Activated CD8-positive, alpha-beta memory T cell treated with anti-CD3 and anti-CD28 coated beads for 1 hour (primary cell): ENCODE measurements around the gene PMEL.
"Not testable (repeated sequence)": the region's sequence is repeated elsewhere in the genome, so short reads cannot be mapped to it uniquely, and the experiment has no call there.

Experiments
- DNase-seq, 2 donors: peaks; one replicate each; pipeline ENCODE4 v3.0.0-alpha.2; 2020; ENCODE audit warnings: low read depth in 1 of 2; ENCODE audit errors: extremely low read depth in 1 of 2

PMEL gene

DNA sequence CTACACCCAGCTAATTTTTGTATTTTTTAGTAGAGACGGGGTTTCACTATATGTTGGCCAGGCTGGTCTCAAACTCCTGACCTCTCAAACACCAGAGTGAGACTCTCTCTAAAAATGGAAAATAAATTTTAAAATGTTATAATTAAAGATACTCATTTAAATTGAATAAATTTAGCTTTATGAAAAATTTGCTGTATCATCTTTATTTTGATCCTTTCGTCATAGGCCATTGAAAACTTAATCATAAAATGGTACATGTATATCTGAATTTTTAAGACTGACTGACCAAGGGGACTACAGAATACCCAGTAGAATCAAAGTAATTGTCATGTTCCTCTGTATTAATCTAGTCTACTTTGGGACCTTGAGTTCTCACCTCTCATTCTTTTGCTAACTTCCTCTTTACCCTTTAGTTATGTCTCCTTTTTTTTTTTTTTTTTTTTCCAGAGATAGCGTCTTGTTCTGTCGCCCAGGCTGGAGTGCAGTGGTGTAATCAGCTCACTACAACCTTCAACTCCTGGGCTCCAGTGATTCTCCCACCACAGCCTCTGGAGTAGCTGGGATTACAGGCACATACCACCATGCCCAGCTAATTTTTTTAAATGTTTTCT lies 17.5 kb upstream of the PMEL start:
- DNase-seq = no peak

DNA sequence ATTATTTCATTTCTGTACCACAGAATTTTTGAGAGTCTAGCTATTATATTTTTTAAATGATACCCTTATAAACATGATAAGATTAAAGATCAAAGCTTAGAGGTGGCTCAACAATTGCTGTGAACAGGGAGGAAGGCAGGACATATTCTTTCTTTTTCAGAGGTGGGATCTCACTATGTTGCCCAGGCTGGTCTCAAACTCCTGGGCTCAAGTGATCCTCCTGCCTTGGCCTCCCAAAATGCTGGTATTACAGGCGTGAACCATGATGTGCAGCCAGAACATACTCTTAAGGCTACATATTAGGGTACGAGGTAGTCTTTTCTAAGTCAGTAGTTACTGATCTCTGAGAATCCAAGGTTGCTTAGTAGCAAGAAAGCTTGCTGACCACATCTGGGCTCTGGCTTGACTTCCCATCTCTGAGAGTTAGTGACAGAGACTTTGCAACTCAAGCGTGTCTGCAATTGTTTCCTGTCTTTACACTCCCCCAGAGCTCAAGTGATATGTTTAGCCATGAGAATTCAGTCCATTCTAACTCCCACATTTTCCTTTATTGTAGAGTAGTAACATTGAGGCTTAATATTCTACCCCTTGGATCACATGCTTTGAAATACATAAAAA lies 16.6 kb upstream of the PMEL start:
- no peak for DNase-seq

DNA sequence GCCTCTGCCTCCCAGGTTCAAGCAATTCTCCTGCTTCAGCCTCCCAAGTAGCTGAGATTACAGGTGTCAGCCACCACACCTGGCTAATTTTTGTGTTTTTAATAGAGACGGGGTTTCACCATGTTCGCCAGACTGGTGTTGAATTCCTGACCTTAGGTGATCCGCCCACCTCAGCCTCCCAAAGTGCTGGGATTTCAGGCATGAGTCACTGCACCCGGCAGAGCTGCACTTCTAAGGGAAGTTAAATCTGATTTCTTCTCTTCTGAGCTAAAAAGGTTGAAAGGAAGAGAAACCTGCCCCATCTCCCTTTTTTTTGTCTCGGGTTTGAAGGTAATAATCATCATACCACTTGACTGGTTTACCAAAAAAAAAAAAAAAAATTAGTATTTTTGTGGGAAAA lies 16.0 kb upstream of the PMEL start:
- not testable (repeated sequence) for DNase-seq

DNA sequence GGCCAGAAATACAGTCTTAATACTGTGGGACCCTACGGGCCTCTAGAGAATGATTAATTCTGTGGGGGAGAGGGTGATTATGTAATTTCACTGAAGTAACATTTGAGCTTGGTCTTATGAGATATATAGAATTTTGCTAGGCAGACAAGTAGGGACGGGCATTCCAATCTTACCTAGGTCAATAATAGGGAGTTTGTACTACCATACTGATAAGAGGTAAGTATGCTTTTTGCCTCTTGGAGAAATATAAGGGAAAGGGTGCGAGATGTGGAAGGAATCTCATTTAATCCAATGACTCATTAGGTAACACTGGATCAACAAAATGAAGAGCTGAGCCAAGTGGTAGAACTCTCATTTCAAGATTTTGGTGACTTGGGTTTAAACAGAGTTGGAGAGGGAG lies 13.2 kb upstream of the PMEL start:
- DNase-seq = no peak

DNA sequence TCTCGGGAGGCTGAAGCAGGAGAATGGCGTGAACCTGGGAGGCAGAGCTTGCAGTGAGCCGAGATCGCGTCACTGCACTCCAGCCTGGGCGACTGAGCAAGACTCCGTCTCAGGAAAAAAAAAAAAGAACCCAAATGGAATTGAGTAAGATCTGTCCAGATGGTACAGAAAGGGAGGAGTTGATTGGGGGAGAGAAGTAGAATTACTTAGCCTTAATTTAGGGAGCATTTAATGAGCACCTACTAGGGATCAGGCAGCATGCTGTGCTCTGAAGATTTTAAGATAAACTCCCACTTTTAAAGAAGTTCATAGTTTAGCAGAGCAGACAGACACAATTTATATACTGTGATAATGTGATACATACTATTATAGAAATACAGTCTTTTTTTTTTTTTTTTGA lies 12.6 kb upstream of the PMEL start:
- no peak for DNase-seq

DNA sequence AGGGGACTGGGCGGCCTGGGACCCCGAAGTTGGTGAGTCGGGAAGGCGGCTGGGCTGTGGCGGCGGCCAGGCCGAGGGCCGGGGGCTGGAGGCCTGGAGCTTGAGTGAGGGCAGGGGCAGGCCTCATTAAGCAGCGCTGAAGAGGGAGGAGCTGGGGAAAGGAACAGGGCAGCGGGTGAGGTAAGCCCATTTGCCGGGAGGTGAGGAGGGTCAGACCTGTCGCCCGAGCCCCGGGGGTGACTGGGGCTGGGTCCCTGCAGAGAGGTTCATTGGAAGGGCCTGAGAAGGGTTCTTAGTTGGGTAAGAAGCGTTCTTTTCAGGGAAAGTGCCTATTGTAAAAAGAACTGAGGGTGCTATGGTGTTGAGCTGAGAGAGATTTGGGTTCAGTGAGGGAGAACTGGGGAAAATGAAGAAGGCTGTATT lies 8.5 kb upstream of the PMEL start:
- DNase-seq = peak in 1 of 2 donors; percentile 23

DNA sequence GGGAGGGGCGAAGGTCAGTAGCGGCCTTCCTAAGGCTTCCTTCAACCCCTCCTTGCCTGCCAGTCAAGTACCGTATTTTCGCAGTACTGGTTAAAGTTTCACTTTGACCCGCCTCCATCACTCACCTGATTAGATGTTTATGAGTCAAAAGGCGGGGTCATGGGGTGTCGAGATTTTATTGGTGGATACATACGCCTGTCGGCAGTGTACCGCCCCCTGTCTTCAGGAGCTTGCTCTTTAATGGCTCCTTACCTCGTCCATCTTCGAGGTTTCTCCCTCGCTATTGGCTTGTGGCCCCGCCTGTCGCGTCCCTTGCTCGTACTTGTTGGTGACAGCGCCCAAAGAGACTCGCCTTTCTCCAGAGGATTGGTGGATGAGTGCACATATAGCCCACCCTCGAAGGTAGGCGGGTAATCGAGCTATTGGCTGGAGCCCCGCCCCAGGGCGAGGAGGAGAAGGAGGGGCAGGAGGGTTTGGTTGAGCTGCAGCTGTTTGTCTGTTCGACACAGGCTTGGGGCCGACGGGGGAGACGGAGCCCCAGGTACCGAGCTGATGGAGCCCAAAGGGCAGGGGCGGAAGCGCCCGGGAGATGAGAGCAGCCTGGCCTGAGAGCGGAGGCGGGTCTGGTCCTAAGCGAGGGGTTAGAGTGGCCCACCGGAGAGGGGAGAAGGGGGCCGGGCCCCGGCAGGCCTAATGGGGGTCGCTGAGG lies 7.9 kb upstream of the PMEL start, which contains the start of gene RAB5B:
RAB5B (plus strand) TSS at position 480 of the 709 bp plus-strand sequence. CDS start 12,883 bp downstream, outside the sequence.
- DNase-seq = peak; percentile 92 to 97

DNA sequence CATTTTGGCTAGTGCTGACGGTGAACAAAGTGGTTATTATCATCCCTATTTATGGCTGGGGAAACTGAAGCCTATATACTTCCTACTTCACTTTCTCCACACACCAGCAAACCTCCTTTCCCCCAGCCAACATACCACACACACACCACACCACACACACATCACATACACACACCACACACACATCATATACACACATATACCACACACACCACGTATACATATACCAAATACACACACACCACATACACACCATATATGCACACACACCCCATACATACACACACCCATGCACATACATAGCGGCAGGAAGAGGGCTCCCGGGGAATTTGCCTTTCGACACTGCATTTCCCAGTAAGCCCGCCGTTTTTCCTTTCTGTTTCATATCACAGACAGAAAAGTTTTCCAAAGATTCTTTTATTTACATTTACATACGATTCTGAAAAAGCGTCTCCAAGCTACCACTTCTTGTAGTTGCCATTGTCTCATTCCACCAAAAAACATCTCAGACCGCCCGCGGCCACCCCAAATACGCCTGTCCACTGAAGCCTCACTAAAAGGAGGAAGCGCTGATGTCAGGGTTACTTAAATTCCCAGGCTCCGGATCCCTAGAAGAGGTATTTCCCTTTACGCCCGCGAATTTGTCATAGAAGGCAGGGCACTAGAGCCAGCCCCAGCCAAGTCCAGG lies 7.2 kb upstream of the PMEL start:
- no peak for DNase-seq

DNA sequence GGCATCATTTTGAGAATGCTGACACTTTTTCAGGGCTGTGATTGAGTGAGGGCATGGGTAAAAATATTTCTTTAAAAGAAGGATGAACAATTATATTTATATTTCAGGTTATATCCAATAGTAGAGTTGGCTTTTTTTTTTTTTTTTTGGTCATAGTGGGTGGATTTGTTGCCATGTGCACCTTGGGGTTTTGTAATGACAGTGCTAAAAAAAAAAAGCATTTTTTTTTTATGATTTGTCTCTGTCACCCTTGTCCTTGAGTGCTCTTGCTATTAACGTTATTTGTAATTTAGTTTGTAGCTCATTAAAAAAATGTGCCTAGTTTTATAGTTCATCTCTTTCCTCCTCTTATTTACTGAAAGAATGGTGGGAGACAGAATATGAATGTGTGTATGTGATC lies 6.6 kb upstream of the PMEL start:
- no peak for DNase-seq

DNA sequence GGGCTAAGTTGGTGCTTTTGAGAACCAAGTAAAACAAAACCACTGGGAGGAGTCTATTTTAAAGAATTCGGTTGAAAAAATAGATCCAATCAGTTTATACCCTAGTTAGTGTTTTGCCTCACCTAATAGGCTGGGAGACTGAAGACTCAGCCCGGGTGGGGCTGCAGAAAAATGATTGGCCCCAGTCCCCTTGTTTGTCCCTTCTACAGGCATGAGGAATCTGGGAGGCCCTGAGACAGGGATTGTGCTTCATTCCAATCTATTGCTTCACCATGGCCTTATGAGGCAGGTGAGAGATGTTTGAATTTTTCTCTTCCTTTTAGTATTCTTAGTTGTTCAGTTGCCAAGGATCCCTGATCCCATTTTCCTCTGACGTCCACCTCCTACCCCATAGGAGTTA lies 6.2 kb upstream of the PMEL start:
- DNase-seq = no peak

DNA sequence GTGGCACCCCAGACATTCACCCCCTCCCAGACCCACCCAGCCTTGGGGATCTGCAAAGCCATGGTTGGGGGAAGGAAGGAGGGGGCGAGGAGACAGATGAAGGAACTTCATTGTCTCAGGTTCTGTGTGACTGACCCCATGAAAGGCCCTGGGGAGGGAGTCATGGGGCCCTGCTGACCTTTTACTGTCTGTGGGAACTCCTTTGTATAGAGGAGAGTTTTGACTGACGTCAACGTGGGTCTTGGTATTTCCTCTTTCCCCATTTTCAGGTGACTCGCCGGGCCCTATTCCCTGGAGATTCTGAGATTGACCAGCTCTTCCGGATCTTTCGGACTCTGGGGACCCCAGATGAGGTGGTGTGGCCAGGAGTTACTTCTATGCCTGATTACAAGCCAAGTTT lies 4.9 kb upstream of the PMEL start:
- DNase-seq = no peak

DNA sequence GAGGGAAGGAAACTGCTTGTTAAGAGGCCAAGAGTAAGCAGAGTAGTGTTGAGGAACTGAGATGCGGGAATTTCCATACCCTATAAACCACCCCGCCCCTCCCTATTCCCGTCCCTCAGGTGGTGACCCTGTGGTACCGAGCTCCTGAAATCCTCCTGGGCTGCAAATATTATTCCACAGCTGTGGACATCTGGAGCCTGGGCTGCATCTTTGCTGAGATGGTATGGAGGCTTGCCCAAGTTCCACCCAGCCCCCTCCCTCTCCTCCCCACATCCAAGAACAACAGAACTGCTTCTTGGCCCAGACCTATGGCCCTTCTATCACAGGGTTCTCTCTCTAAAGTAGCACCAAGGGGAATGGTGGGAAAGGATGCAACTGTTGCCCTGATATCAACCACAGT lies 3.5 kb upstream of the PMEL start:
- no peak for DNase-seq

DNA sequence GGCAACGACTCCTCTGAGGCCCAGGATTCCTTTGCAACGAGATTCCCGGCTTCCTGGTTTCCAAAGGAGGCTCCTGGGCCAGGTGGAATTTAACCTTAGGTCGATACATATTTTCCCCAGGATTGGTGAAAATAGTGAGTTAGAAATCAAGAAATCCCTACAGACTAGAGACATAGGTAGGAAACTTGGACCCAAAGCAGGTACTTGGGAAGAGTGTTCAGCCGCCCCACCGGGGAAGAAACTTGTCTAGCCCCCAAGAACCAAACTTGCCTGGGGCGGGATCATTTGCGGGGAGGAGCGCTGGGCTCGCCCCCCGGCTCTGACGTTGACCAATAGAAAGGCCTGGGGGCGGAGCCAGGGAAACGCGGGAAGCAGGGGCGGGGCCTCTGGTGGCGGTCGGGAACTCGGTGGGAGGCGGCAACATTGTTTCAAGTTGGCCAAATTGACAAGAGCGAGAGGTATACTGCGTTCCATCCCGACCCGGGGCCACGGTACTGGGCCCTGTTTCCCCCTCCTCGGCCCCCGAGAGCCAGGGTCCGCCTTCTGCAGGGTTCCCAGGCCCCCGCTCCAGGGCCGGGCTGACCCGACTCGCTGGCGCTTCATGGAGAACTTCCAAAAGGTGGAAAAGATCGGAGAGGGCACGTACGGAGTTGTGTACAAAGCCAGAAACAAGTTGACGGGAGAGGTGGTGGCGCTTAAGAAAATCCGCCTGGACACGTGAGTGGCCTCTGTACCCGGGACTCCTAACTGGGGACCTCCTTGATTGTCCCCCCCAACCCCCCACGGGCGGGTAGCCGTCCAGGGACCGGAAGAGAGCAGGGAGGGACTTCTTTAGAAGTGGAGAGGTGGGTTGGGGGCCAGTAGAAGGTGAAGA lies 803 bp upstream of the PMEL start, which contains the start of gene CDK2:
CDK2 (plus strand) TSS at position 423 of the 874 bp plus-strand sequence; CDS start at position 602, 179 bp downstream.
- DNase-seq = peak; percentile 69 to 85

DNA sequence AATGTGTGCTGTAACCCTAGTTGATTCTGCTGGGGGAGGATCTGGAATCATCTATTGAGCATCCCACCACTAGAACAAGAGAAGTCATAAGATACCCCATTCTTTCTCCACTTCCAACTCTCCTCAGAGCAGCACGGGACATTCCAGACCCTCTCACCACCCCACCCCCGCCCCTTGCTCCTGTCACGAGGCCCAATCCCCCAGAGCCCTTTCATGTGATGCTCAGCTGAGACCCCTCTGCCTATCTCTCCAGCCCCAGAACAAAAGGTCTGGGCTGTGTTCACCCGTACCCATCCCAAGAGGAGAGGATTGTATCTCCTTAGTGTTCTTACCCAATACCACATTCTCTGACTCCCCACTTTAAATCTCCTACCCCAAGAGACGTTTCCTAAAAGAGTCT lies 602 bp downstream of the PMEL start:
- DNase-seq = no peak

DNA sequence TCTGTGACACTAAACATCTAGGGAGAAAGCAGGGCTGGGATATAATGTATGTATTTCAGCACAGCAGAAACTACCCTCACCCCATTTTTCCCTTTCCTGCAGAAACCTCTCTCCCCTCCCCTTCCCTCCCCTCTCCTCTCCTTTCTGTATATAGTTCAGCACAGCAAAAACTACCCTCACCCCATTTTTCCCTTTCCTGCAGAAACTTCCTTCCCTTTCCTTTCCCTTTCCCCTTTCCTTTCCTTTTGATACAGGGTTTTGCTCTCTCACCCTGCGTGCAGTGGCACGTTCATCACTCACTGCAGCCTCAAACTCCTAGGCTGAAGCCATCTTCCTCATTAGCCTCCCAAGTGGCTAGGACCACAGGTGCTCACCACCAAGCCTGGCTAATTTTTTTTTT lies 2.1 kb downstream of the PMEL start:
- DNase-seq = no peak

DNA sequence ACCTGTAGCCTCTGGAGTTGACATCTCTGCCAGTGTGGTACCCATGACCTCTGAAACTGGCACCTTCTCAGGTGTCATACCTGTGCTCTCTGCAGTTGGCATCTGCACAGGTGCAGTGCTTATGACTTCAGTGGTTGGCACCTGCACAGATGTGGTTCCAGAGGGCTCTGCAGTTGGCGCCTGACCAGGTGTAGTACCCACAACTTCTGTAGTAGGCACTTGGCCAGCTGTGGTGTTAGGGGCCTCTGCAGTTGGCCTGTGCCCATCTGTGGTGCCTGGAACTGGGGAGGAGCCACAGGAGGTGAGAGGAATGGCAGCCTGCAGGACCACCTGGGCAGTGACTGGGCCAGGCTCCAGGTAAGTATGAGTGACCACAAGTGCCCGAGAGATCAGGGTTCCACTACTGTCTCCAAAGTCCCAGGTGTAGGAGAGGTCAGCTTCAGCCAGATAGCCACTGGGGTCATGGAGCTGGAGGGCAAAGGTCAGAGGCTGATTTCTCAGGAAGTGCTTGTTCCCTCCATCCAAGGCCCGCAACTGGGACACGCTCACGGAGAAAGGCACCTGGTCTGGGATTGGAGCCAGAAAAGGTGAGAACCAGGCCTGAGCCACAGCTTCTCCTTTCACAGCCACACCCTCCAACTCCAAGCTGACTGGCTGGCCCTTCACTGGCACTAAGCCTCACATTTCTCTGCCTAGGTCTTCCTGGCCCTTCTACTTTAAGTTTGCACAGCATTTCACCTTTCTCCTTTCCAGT lies 8.6 kb downstream of the PMEL start:
- DNase-seq = no peak

DNA sequence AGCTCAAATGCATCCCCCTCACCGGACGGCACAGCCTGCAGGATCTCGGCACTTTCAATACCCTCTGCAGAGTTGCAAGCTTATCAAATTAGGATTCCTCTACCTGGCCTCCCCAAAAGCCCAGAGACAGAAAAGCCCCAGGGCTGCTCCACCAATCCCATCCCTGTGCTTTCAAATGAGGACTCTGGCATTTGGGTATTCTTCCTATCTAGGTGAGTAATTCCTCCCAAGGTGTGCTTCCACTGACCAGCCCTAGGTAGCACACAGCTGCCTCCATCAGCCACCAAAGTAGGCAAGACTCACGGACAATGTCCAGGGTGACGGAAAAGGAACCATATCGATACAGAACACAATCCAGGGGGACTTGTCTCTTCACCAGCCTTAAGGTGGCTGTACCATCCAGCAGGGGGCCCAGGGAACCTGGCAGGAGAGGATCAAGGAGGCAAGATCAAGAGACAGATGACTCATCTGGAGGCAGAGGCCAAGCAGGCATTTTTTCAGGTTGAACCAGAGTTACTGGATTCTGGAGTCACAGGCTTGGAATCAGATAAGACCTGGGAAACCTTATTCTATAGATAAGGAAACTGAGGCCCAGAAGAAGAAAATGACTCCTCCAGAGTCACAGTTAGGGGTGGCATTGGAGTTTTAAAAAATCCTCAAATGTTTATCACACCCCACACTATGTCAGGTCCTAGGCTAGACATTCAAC lies 9.9 kb downstream of the PMEL start:
- no peak for DNase-seq

DNA sequence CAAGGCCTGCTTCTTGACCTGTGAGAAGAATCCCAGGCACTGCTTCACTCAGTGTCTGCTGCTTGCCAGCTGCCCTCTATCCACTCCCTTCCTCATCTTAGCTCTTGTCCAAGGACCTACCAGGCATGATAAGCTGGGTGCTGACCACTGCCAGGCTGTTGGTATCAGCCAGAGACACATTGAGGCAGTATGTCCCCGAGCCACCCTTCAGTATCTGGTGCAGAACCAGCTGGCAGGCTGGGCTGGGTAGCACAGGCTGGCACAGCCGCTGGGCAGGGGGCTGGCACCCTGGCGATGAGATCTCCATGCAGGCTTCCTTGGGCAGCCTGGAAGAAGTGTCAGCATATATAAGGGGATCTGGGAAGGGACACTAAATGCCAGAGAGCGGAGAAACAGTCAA lies 10.5 kb downstream of the PMEL start:
- no peak for DNase-seq

DNA sequence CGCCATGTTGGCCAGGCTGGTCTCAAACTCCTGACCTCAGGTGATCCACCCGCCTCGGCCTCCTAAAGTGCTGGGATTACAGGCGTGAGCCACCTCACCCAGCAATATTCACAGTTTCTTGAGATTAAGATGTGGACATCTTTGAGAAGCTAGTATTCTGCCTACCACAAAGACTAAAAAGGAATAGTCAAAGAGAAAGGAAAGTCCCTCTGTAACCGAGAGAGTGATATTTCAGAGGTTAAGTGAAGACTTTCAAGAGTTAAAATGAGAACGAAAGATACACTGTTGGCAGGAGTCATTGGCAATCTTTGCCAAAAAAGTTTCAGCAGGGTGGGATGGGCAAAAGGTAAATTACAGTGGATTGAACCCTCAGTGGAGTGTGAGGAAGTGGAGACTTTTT lies 19.3 kb downstream of the PMEL start:
- no peak for DNase-seq
